ENCODE measurements around the gene ITGA11. TPM values are rescaled to one million over a fixed set of nuclear protein-coding genes. Genes with fewer than 3 reads are reported as not detected.

ITGA11 gene
- total RNA-seq, 4 donors from 2014 or later: 3.3 to 15.8 (median 8.6) TPM

- H3K9me3 ChIP-seq: no peaks in the 10 kb centered on the region
- no peak for DNase-seq (ENCODE audit: extremely low spot score)
- intact Hi-C loops (cut with DNase I): no loop called here
- H3K27me3 ChIP-seq: no peaks in the 10 kb centered on the region
- peaks cover 6 to 7% (median 6%) of the 10 kb centered on the region in 4 donors for H3K4me1 ChIP-seq
- no peaks in the 10 kb centered on the region for H3K36me3 ChIP-seq
- no peak overlapping the region for H3K4me3 ChIP-seq
- WGBS: 100% methylated on average over 3 of the region's 3 CpGs
- TF ChIP-seq POLR2AphosphoS5 (IDR thresholded peaks at IDR 0.05) (no peak), POLR2A (IDR thresholded peaks at IDR 0.05; ENCODE audit: low read depth) (no peak), CTCF (IDR thresholded peaks at IDR 0.05) (no peak), EP300 (IDR thresholded peaks at IDR 0.05) (no peak)
- no peak overlapping the region for H3K27ac ChIP-seq (replicated peaks in 1 of 4)
Observed at GRCh38 chr15:68261980-68262379, 170.0 kb downstream of the ITGA11 start.

GRCh38 chr15:68261241-68261640, 170.7 kb downstream of the ITGA11 start:
- no peaks in the 10 kb centered on the region for H3K9me3 ChIP-seq
- intact Hi-C loops (cut with DNase I): no loop called here
- no peaks in the 10 kb centered on the region for H3K36me3 ChIP-seq
- no peak overlapping the region for H3K27ac ChIP-seq (replicated peaks in 1 of 4)
- no peak overlapping the region for H3K4me3 ChIP-seq
- TF ChIP-seq POLR2AphosphoS5 (IDR thresholded peaks at IDR 0.05) (no peak), EP300 (IDR thresholded peaks at IDR 0.05) (no peak), POLR2A (IDR thresholded peaks at IDR 0.05; ENCODE audit: low read depth) (no peak), CTCF (IDR thresholded peaks at IDR 0.05) (no peak)
- H3K4me1 ChIP-seq: peaks cover 13 to 15% (median 13%) of the 10 kb centered on the region in 4 donors
- DNase-seq (ENCODE audit: extremely low spot score): no peak
- no peaks in the 10 kb centered on the region for H3K27me3 ChIP-seq
- 91% methylated on average over 3 of the region's 3 CpGs for WGBS

GRCh38 chr15:68259883-68260282, 172.1 kb downstream of the ITGA11 start:
- H3K36me3 ChIP-seq: no peaks in the 10 kb centered on the region
- intact Hi-C loops (cut with DNase I): no loop called here
- no peaks in the 10 kb centered on the region for H3K27me3 ChIP-seq
- DNase-seq (ENCODE audit: extremely low spot score): no peak
- no peak overlapping the region for H3K27ac ChIP-seq (replicated peaks in 1 of 4)
- no peaks in the 10 kb centered on the region for H3K9me3 ChIP-seq
- TF ChIP-seq CTCF (IDR thresholded peaks at IDR 0.05): no peak
- TF ChIP-seq EP300 (IDR thresholded peaks at IDR 0.05): no peak
- TF ChIP-seq POLR2AphosphoS5 (IDR thresholded peaks at IDR 0.05): no peak
- TF ChIP-seq POLR2A (IDR thresholded peaks at IDR 0.05; ENCODE audit: low read depth): no peak
- H3K4me1 ChIP-seq: peaks cover 13 to 23% (median 19%) of the 10 kb centered on the region in 4 donors
- H3K4me3 ChIP-seq: no peak overlapping the region
- 94% methylated on average over 2 of the region's 2 CpGs for WGBS

- H3K27ac ChIP-seq (replicated peaks in 1 of 4): peak overlapping the region in 2 of 4 donors; percentile 7 to 23
- no peaks in the 10 kb centered on the region for H3K36me3 ChIP-seq
- H3K4me3 ChIP-seq: no peak overlapping the region
- intact Hi-C loops (cut with DNase I): no loop called here
- H3K4me1 ChIP-seq: peaks cover 13 to 25% (median 19%) of the 10 kb centered on the region in 4 donors
- no peaks in the 10 kb centered on the region for H3K27me3 ChIP-seq
- no peaks in the 10 kb centered on the region for H3K9me3 ChIP-seq
- WGBS: 72% methylated on average over 4 of the region's 4 CpGs
- no peak for DNase-seq (ENCODE audit: extremely low spot score)
- TF ChIP-seq EP300 (IDR thresholded peaks at IDR 0.05) (no peak), POLR2A (IDR thresholded peaks at IDR 0.05; ENCODE audit: low read depth) (no peak), CTCF (IDR thresholded peaks at IDR 0.05) (no peak), POLR2AphosphoS5 (IDR thresholded peaks at IDR 0.05) (no peak)
Observed at GRCh38 chr15:68258692-68259091, 173.3 kb downstream of the ITGA11 start.
